GM21723 (cell line): ENCODE data around the gene C1QTNF2.

Experiments used
- ATAC-seq: cut with Tn5 transposase; IDR thresholded peaks from one replicate; pipeline ENCODE4 v1.9.1; 2021; ENCODE audit warnings: mild to moderate bottlenecking, moderate library complexity; ENCODE audit not compliant: unreplicated experiment

C1QTNF2 gene

GRCh38 chr5:160369990-160370712, at the start of gene C1QTNF2:
Gene C1QTNF2, minus strand, starts transcription at chr5:160370626. Its CDS starts 15,615 bp downstream, at chr5:160355011.
- no peak for ATAC-seq

GRCh38 chr5:160420331-160420610, 49.8 kb upstream of the C1QTNF2 start:
- no peak for ATAC-seq

GRCh38 chr5:160419458-160420330, 49.3 kb upstream of the C1QTNF2 start:
- ATAC-seq, result no peak

GRCh38 chr5:160418561-160419457, 48.4 kb upstream of the C1QTNF2 start, which contains the start of gene SLU7:
Gene SLU7, minus strand, starts transcription at chr5:160419081. Its CDS starts 3,787 bp downstream, at chr5:160415294.
- peak; percentile 77 for ATAC-seq

GRCh38 chr5:160399402-160400353, 29.3 kb upstream of the C1QTNF2 start, which contains the start of gene FAM200C:
Gene FAM200C, minus strand, starts transcription at chr5:160400054. Its CDS starts 4,564 bp downstream, at chr5:160395490.
- ATAC-seq, result peak; percentile 87

- ATAC-seq, result no peak
Observed at GRCh38 chr5:160398806-160399205, 28.4 kb upstream of the C1QTNF2 start.

GRCh38 chr5:160397492-160397891, 27.1 kb upstream of the C1QTNF2 start:
- no peak for ATAC-seq

GRCh38 chr5:160395111-160395510, 24.7 kb upstream of the C1QTNF2 start:
- ATAC-seq, result no peak

- no peak for ATAC-seq
Observed at GRCh38 chr5:160390787-160391696, 20.6 kb upstream of the C1QTNF2 start.

GRCh38 chr5:160387445-160387844, 17.0 kb upstream of the C1QTNF2 start:
- no peak for ATAC-seq

- ATAC-seq, result no peak
Observed at GRCh38 chr5:160385496-160385895, 15.1 kb upstream of the C1QTNF2 start.

- ATAC-seq, result no peak
Observed at GRCh38 chr5:160384681-160385080, 14.3 kb upstream of the C1QTNF2 start.

GRCh38 chr5:160382346-160382745, 11.9 kb upstream of the C1QTNF2 start:
- ATAC-seq, result no peak

- no peak for ATAC-seq
Observed at GRCh38 chr5:160380041-160380440, 9.6 kb upstream of the C1QTNF2 start.

- ATAC-seq, result no peak
Observed at GRCh38 chr5:160379511-160379910, 9.1 kb upstream of the C1QTNF2 start.

- no peak for ATAC-seq
Observed at GRCh38 chr5:160378330-160378729, 7.9 kb upstream of the C1QTNF2 start.

GRCh38 chr5:160377651-160378050, 7.2 kb upstream of the C1QTNF2 start:
- ATAC-seq, result no peak

- ATAC-seq, result no peak
Observed at GRCh38 chr5:160376416-160376815, 6.0 kb upstream of the C1QTNF2 start.

GRCh38 chr5:160375701-160376100, 5.3 kb upstream of the C1QTNF2 start:
- no peak for ATAC-seq
